ENCODE data around the gene CPNE1.

Gene CPNE1

GRCh38 chr20:35704514-35705261, 40.0 kb upstream of the CPNE1 start:
- no peak for ATAC-seq

GRCh38 chr20:35702824-35703695, 38.4 kb upstream of the CPNE1 start:
- ATAC-seq = no peak

More at GRCh38 chr20:35704514-35705261, 40.0 kb upstream of the CPNE1 start:
- TF ChIP-seq ISL1 (CRISPR knock-in tag; IDR thresholded peaks at IDR 0.05) (no peak), ZFP30 (CRISPR knock-in tag; IDR thresholded peaks at IDR 0.05) (no peak), PATZ1 (CRISPR knock-in tag; IDR thresholded peaks at IDR 0.05; ENCODE audit: borderline replicate concordance) (no peak), ZC3H10 (CRISPR knock-in tag; IDR thresholded peaks at IDR 0.05) (no peak), CSRNP3 (CRISPR knock-in tag; IDR thresholded peaks at IDR 0.05) (no peak), CREB5 (CRISPR knock-in tag; IDR thresholded peaks at IDR 0.05; ENCODE audit: low read depth) (no peak)

GRCh38 chr20:35702051-35702823, 37.5 kb upstream of the CPNE1 start:
- ATAC-seq = no peak
- TF ChIP-seq CREB5 (CRISPR knock-in tag; IDR thresholded peaks at IDR 0.05; ENCODE audit: low read depth) = no peak
- TF ChIP-seq CSDC2 (CRISPR knock-in tag; IDR thresholded peaks at IDR 0.05) = no peak
- TF ChIP-seq SNAI2 (CRISPR knock-in tag; IDR thresholded peaks at IDR 0.05) = no peak
- TF ChIP-seq PATZ1 (CRISPR knock-in tag; IDR thresholded peaks at IDR 0.05; ENCODE audit: borderline replicate concordance) = peak; percentile 16; the same call in 1 of the 2 replicates
- no peak for TF ChIP-seq POU6F1 (CRISPR knock-in tag; IDR thresholded peaks at IDR 0.05; ENCODE audit: borderline replicate concordance, low read depth)
- TF ChIP-seq CSRNP3 (CRISPR knock-in tag; IDR thresholded peaks at IDR 0.05) = peak; percentile 15; the same call in 1 of the 2 replicates
- TF ChIP-seq TOX (CRISPR knock-in tag; IDR thresholded peaks at IDR 0.05; ENCODE audit: borderline replicate concordance) = no peak
- no peak for TF ChIP-seq ZNF565 (CRISPR knock-in tag; conservative IDR thresholded peaks at IDR 0.05; ENCODE audit: low read depth)
- no peak for TF ChIP-seq TCF4 (CRISPR knock-in tag; IDR thresholded peaks at IDR 0.05; ENCODE audit: borderline replicate concordance)
- TF ChIP-seq BACH2 (CRISPR knock-in tag; IDR thresholded peaks at IDR 0.05; ENCODE audit: borderline replicate concordance) = no peak
- peak; percentile 24; the same call in 1 of the 2 replicates for TF ChIP-seq RARB (CRISPR knock-in tag; IDR thresholded peaks at IDR 0.05)
- TF ChIP-seq ISL1 (CRISPR knock-in tag; IDR thresholded peaks at IDR 0.05) = no peak
- TF ChIP-seq ESRRG (CRISPR knock-in tag; IDR thresholded peaks at IDR 0.05) = no peak
- 0 out of 2 replicates have a peak, but pooled peaks have one; percentile 7 for TF ChIP-seq ZC3H10 (CRISPR knock-in tag; IDR thresholded peaks at IDR 0.05)
- no peak for TF ChIP-seq GLIS3 (CRISPR knock-in tag; IDR thresholded peaks at IDR 0.05)
- TF ChIP-seq ZNF8 (CRISPR knock-in tag; IDR thresholded peaks at IDR 0.05) = no peak
- TF ChIP-seq OSR1 (CRISPR knock-in tag; IDR thresholded peaks at IDR 0.05) = no peak
- TF ChIP-seq ZNF70 (CRISPR knock-in tag; IDR thresholded peaks at IDR 0.05) = no peak
- no peak for TF ChIP-seq ZFP30 (CRISPR knock-in tag; IDR thresholded peaks at IDR 0.05)
- no peak for TF ChIP-seq ARNTL (CRISPR knock-in tag; IDR thresholded peaks at IDR 0.05; ENCODE audit: borderline replicate concordance, low read depth)
- TF ChIP-seq PPARA (CRISPR knock-in tag; IDR thresholded peaks at IDR 0.05; ENCODE audit: borderline replicate concordance) = no peak

More at GRCh38 chr20:35702824-35703695, 38.4 kb upstream of the CPNE1 start:
- peak; percentile 32; the same call in 1 of the 2 replicates for TF ChIP-seq ZC3H10 (CRISPR knock-in tag; IDR thresholded peaks at IDR 0.05)
- TF ChIP-seq ZNF565 (CRISPR knock-in tag; conservative IDR thresholded peaks at IDR 0.05; ENCODE audit: low read depth) = no peak

All from SK-N-SH treated with all-trans-retinoic acid at 6 μM for 48 hours (cell line).